Small intestine (tissue), 7 donors: ENCODE measurements around the gene TECPR2. TPM values are rescaled to one million over a fixed set of nuclear protein-coding genes. Genes with fewer than 3 reads are reported as not detected.

Experiments used
- DNase-seq, 2 donors: peaks; one replicate each; pipeline versions ENCODE4 v3.0.0 to v3.0.0-alpha.2; 2013
- FAIRE-seq: peaks from 2 replicates; lab custom pipeline; 2012; peaks lifted over from hg19 to GRCh38; lab: Jason Lieb, UNC
- H3K27ac ChIP-seq, 3 donors: one replicate each; pipeline ENCODE4 v1.5.1; 2013; ENCODE audit warnings: low read length in 2 of 3, mild to moderate bottlenecking in 2 of 3, control low read depth in 1 of 3, inconsistent platforms in 1 of 3, low read depth in 1 of 3, moderate library complexity in 1 of 3
- H3K27me3 ChIP-seq, 3 donors: one replicate each; pipeline ENCODE4 v1.6.1; 2013; ENCODE audit warnings: low read length in 3 of 3, inconsistent platforms in 1 of 3; ENCODE audit not compliant: control insufficient read depth in 3 of 3, insufficient read depth in 3 of 3
- H3K36me3 ChIP-seq, 3 donors: one replicate each; pipeline ENCODE4 v1.6.1; 2013; ENCODE audit warnings: low read length in 3 of 3, inconsistent platforms in 1 of 3, low read depth in 1 of 3, mild to moderate bottlenecking in 1 of 3, moderate library complexity in 1 of 3; ENCODE audit not compliant: control insufficient read depth in 3 of 3, insufficient read depth in 2 of 3
- H3K4me1 ChIP-seq, 3 donors: one replicate each; pipeline ENCODE4 v1.6.1; 2013; ENCODE audit warnings: low read length in 2 of 3, inconsistent platforms in 1 of 3, low read depth in 1 of 3, mild to moderate bottlenecking in 1 of 3, moderate library complexity in 1 of 3; ENCODE audit not compliant: control insufficient read depth in 3 of 3, insufficient read depth in 2 of 3
- H3K4me3 ChIP-seq, 3 donors: one replicate each; pipeline ENCODE4 v1.5.1; 2013; ENCODE audit warnings: low read length in 3 of 3, control low read depth in 1 of 3, inconsistent platforms in 1 of 3, low read depth in 1 of 3, mild to moderate bottlenecking in 1 of 3, moderate library complexity in 1 of 3
- H3K9me3 ChIP-seq, 2 donors: one replicate each; pipeline ENCODE4 v1.6.1; 2013; ENCODE audit warnings: low read depth in 1 of 2, low read length in 1 of 2; ENCODE audit not compliant: control insufficient read depth in 2 of 2, insufficient read depth in 1 of 2
- WGBS, 3 donors: extraction: QIAGEN DNeasy Blood & Tissue Kit; methylation state at CpG; one replicate each; pipeline ENCODE4 v1.1.7; 2013; 5-methylcytosine and 5-hydroxymethylcytosine counted together
- polyA plus RNA-seq, 4 donors: library from polyadenylated mRNA; stranded (reverse) in 3 of 4; unstranded in 1 of 4; fragments of 200-250 nt in 3 of 4; fragments of 120-200 nt in 1 of 4; gene quantifications; one replicate each; pipeline versions ENCODE4 v1.2.1 to v1.2.3, GENCODE V29; 2013
- donor health status: healthy with polysubstance abuse.
- donor health status: control.
- donor health status: control.
- donor health status: Bipolar disorder and iron deficiency.
- donor health status: healthy.

TECPR2 gene
- polyA plus RNA-seq, 4 donors = 3.2 to 10.6 (median 7.6) TPM

DNA sequence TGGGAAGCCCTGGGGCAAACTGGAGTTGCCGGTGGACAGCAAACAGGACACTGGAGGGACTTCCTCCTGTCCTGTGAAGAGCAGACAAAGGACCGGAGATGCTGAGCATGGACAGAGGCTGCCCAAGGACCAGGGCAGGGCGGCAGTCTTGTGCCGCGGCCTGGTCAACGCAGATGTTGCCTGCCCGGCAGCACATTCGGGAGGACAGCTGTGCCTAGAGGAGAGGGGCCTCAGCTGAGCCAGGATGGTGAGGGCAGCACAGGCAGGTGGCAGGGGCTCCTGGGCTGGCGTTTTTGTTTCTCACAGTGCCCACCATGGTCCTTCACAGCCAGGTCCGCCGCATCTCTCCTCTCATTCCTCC is 133.6 kb downstream of the TECPR2 start:
- Histone ChIP-seq H3K4me3 (no peak overlapping the region), H3K36me3 (peaks cover 0 to 68% (median 7%) of the 10 kb centered on the region in 3 donors), H3K27me3 (no peaks in the 10 kb centered on the region), H3K9me3 (no peaks in the 10 kb centered on the region), H3K27ac (no peak overlapping the region), H3K4me1 (peaks cover 2 to 7% (median 4%) of the 10 kb centered on the region in 3 donors)
- 95 to 97% (median 95%) methylated on average over 11 of the region's 11 CpGs for WGBS, 3 donors
- FAIRE-seq (no peak), DNase-seq (no peak)

DNA sequence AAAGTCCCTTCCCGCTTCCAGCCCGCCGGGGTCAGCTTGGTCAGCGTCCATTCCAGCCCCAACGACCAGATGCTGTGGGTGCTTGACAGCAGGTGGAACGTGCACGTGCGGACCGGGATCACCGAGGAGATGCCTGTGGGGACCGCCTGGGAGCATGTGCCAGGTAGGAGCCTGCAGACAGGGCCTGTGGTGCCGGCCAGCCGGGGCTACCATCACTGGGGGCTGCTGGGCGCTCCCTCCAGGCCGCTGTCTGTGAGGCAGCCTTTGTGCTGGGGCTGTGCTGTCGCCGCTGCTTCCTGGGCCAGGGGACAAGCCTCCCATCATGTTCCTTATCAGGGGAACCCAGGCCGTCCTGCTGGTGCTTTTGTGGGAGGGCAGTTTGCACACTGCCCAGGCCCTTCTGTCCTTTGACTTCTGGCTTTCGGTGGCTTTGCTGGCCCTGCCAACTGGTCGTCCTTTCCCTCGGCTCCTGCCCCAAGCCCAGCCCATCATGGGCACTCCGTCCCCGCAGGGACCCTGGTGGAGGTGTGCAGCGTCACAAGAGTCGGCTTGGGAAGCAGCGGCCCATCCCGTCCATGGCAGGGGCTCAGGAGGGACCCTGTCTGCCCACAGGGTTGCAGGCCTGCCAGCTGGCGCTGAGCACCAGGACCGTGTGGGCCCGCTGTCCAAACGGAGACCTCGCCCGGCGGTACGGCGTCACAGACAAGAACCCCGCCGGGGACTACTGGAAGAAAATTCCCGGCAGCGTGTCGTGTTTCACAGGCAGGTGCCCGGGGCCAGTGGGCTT is 134.4 kb downstream of the TECPR2 start:
- H3K4me1 ChIP-seq = peaks cover 2 to 7% (median 4%) of the 10 kb centered on the region in 3 donors
- DNase-seq = no peak
- no peaks in the 10 kb centered on the region for H3K9me3 ChIP-seq
- 95% methylated on average over 42 of the region's 42 CpGs for WGBS, 3 donors
- no peak overlapping the region for H3K4me3 ChIP-seq
- no peak overlapping the region for H3K27ac ChIP-seq
- H3K27me3 ChIP-seq = no peaks in the 10 kb centered on the region
- H3K36me3 ChIP-seq = peaks cover 0 to 70% (median 7%) of the 10 kb centered on the region in 3 donors
- no peak for FAIRE-seq

DNA sequence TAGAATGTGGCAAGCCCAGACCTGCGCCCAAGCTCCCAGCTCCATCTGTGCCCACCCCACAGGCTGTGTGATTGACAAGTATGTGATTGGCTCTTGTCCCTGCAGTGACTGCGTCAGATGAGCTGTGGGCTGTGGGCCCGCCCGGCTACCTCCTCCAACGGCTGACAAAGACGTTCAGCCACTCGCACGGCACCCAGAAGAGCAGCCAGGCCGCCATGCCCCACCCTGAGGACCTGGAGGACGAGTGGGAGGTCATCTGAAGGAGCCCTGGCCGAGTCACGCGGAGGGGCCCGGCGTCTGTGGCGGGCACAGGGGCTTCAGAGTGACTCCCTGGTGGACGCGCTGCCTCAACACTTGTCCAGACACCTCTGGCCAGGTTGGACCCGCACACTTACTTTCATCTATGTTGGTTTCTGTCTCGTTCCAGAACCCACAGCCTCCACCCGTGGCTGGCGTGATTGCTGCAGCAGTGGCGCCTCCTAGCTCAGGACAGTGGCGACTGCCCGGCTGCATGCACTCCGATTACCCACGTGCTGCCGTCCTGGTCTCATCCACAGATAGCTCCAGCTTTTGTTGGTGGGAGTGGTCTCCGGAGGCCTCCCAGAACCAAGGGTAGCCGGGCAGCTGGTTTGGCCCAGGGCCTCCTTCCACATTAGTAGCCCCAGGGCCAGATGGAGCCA is 135.4 kb downstream of the TECPR2 start:
- 71 to 81% (median 74%) methylated on average over 26 to 30 of the region's 30 CpGs for WGBS, 3 donors
- Histone ChIP-seq H3K4me1 (peaks cover 2 to 7% (median 4%) of the 10 kb centered on the region in 3 donors), H3K27ac (no peak overlapping the region), H3K36me3 (peaks cover 0 to 64% (median 7%) of the 10 kb centered on the region in 3 donors), H3K4me3 (no peak overlapping the region), H3K9me3 (no peaks in the 10 kb centered on the region), H3K27me3 (no peaks in the 10 kb centered on the region)
- DNase-seq (peak in 1 of 2 donors; percentile 58), FAIRE-seq (no peak)

DNA sequence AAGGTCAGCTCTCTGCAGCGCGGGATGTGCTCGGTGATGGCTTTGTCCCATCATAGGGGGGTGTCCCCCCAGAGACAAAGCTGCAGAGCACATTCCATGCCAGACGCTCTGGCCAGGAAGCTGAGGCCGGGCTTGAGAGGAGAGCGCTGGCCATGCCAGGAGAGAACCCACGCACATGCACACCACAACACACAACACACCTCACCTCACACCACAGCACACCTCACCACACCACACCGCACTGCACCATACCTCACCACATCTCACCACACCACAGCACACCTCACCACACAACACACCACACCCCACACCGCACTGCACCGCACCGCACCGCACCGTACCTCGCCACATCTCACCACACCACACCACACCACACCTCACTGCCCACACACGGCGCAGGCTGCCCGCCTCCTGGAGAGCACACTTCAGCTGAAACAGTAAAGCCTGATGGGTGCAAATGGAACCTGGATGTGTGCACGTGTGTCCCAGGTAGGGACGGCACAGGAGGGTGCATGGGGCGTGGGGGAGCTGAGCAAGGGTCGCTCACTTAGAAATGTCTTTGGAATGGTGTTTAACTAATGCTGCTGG is 136.0 kb downstream of the TECPR2 start:
- Histone ChIP-seq H3K4me3 (no peak overlapping the region), H3K27me3 (no peaks in the 10 kb centered on the region), H3K27ac (peak overlapping the region in 1 of 3 donors; percentile 36), H3K4me1 (peaks cover 2 to 7% (median 4%) of the 10 kb centered on the region in 3 donors), H3K36me3 (peaks cover 0 to 60% (median 7%) of the 10 kb centered on the region in 3 donors), H3K9me3 (no peaks in the 10 kb centered on the region)
- WGBS, 3 donors = 88 to 90% (median 88%) methylated on average over 21 of the region's 21 CpGs
- FAIRE-seq (no peak), DNase-seq (no peak)

DNA sequence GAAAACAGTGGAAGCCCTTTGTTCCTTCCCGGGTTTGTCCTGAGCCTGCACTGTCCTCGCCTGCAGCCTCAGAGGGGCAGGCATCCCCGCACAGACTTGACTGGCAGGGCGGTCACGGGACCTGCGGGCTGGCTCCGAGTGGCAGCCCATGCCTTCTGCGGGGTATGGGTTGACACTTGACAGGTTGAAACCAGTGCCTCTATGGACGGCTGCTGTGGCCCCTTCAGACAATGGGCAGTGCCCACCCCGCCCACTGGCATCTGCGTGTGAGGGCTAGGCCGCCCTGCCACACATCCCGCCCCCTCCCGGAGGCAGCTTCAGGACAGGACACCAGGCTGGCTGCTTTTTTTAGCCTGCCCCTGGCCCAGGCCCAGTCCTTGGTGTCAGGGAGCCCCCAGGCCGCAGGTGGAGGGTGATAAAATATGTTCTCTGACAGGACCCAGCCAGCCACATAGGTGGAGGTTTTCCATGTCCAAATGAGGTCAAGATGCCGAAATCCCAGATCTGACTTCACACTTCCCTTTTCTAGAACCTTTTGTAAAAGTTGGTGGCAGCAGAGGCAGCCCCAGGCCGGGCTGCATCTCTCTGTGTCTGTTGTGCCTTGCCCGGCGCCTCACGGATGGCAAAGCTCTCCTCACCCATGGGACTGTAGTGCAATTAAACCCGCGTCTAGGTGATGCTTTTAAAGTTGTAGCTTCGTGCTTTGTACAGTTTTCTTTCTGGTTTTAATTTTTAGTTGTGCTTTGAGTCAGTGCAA is 136.8 kb downstream of the TECPR2 start:
- peak overlapping the region in 2 of 3 donors; percentile 30 to 75 for H3K27ac ChIP-seq
- no peak overlapping the region for H3K4me3 ChIP-seq
- DNase-seq = no peak
- H3K4me1 ChIP-seq = peaks cover 2 to 15% (median 4%) of the 10 kb centered on the region in 3 donors
- 90 to 91% (median 90%) methylated on average over 23 of the region's 23 CpGs for WGBS, 3 donors
- no peaks in the 10 kb centered on the region for H3K27me3 ChIP-seq
- no peak for FAIRE-seq
- peaks cover 0 to 66% (median 7%) of the 10 kb centered on the region in 3 donors for H3K36me3 ChIP-seq
- no peaks in the 10 kb centered on the region for H3K9me3 ChIP-seq

DNA sequence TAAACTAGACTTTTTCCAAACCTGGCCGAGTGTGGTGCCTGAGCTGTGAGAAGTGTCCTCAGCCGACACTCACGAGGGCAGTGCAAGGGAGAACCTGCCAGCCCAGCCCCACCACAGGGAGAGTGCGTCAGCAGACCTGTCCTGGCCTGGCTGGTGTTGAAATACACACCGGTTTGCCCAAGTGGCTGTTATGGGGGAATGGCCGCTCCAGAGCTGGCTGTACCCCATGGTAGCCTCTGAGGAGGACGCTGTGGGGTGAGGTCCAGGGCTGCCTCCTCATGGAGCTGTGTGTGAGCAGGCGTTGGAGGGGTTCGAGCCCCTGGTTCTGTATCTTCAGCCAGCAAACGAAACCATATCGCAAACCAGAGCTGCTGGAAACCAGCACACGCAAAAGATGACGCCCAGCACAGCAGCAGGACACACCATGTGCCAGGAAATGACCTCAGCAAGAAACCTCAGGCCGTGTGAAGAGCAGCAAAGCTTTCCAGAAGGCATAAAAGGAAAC is 137.5 kb downstream of the TECPR2 start:
- whole genome bisulfite sequencing, 3 donors = 71 to 83% (median 71%) methylated on average over 14 of the region's 14 CpGs
- H3K27me3 ChIP-seq = no peaks in the 10 kb centered on the region
- H3K9me3 ChIP-seq = no peaks in the 10 kb centered on the region
- H3K36me3 ChIP-seq = peaks cover 0 to 73% (median 7%) of the 10 kb centered on the region in 3 donors
- DNase-seq (no peak), FAIRE-seq (no peak)
- no peak overlapping the region for H3K4me3 ChIP-seq
- H3K4me1 ChIP-seq = peaks cover 2 to 20% (median 4%) of the 10 kb centered on the region in 3 donors
- peak overlapping the region in 2 of 3 donors; percentile 30 to 75 for H3K27ac ChIP-seq

DNA sequence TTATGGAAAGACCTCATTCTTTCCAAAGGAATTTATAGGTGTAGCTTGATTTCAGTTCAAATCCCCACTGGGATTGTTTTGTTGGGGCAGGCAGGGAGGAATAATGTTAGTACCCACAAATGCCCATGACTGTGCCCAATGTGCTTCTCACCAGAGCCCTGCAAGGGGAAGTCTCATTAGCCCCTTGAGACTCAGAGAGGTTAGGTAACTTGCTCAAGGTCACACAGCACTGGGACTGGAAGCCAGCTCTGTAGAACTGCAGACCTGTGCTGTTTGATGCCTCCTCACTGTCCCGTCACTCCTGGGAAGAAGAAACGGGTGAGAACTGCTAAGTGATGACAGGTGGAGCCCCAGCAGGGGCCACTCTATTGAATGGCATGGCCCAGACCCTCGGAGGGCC is 138.0 kb downstream of the TECPR2 start:
- Histone ChIP-seq H3K4me3 (no peak overlapping the region), H3K27ac (peak overlapping the region in 1 of 3 donors; percentile 62)
- FAIRE-seq = no peak

More for the DNA sequence above, 138.0 kb downstream of the TECPR2 start:
- H3K27me3 ChIP-seq = no peaks in the 10 kb centered on the region
- 71 to 80% (median 77%) methylated on average over 3 of the region's 3 CpGs for WGBS, 3 donors
- no peaks in the 10 kb centered on the region for H3K9me3 ChIP-seq
- peaks cover 2 to 22% (median 4%) of the 10 kb centered on the region in 3 donors for H3K4me1 ChIP-seq
- peaks cover 0 to 75% (median 7%) of the 10 kb centered on the region in 3 donors for H3K36me3 ChIP-seq
- DNase-seq = no peak
